IMR-90 (cell line): ENCODE results near the gene PDS5A. TPM values are rescaled to one million over a fixed set of nuclear protein-coding genes. Genes with fewer than 3 reads are reported as not detected.
"Not testable (repeated sequence)": the region's sequence is repeated elsewhere in the genome, so short reads cannot be mapped to it uniquely, and the experiment has no call there.

Experiments used
- ATAC-seq: fragments of 200-7000 bp; cut with Tn5 transposase; 2 replicates; pipeline ENCODE4 v1.9.1; 2020; ENCODE audit warnings: low read depth, mild to moderate bottlenecking, moderate library complexity
- BruUV-seq: library from RNA; stranded (reverse); fragments of 400-500 nt; replicated peaks from 2 replicates; lab custom pipeline; 2021; lab: Mats Ljungman, UMichigan
- CTCF ChIA-PET: fragments of 300-600 bp; formaldehyde crosslinking; extraction: SDS; loops from one replicate; lab custom pipeline; 2021; ENCODE audit warnings: antibody characterized with exemption; lab: Yijun Ruan, JAX
- POLR2A ChIA-PET: fragments of 300-600 bp; sonication (Branson Sonifier 250); formaldehyde crosslinking; loops from one replicate; lab custom pipeline; 2022; ENCODE audit warnings: antibody characterized with exemption; ENCODE audit not compliant: unreplicated experiment; lab: Charles Lee
- DNase-seq: peaks from one replicate; pipeline ENCODE4 v3.0.0; 2013
- H2AFZ ChIP-seq: replicated peaks from 2 replicates; pipeline ENCODE3; 2013; ENCODE audit warnings: low read length, mild to moderate bottlenecking; ENCODE audit not compliant: poor library complexity
- H2AK5ac ChIP-seq: 2 replicates; pipeline ENCODE4 v1.6.1; 2013; ENCODE audit warnings: low read depth, low read length, inconsistent platforms
- H2AK9ac ChIP-seq: replicated peaks from 2 replicates; pipeline ENCODE3; 2013; ENCODE audit warnings: mild to moderate bottlenecking, low read depth, low read length, moderate library complexity; ENCODE audit not compliant: poor library complexity
- H2BK120ac ChIP-seq: 2 replicates; pipeline ENCODE4 v1.6.1; 2013; ENCODE audit warnings: low read depth, low read length, inconsistent platforms
- H2BK15ac ChIP-seq: 3 replicates; pipeline ENCODE4 v1.6.1; 2013; ENCODE audit warnings: low read depth, low read length, inconsistent platforms
- H2BK20ac ChIP-seq: 2 replicates; pipeline ENCODE4 v1.6.1; 2013; ENCODE audit warnings: low read depth, mild to moderate bottlenecking, inconsistent platforms, low read length, moderate library complexity
- H2BK5ac ChIP-seq: 2 replicates; pipeline ENCODE4 v1.6.1; 2013; ENCODE audit warnings: mild to moderate bottlenecking, low read depth, low read length, inconsistent platforms; ENCODE audit not compliant: poor library complexity, severe bottlenecking
- H3K14ac ChIP-seq: replicated peaks from 2 replicates; pipeline ENCODE4 v1.6.1; 2013; ENCODE audit warnings: low read depth, low read length, inconsistent platforms
- H3K18ac ChIP-seq: 2 replicates; pipeline ENCODE4 v1.6.1; 2013; ENCODE audit warnings: low read depth, low read length, control low read depth
- H3K23ac ChIP-seq: 2 replicates; pipeline ENCODE4 v1.6.1; 2013; ENCODE audit warnings: low read depth, low read length, inconsistent platforms
- H3K27ac ChIP-seq: 2 replicates; pipeline ENCODE4 v1.5.1; 2013; ENCODE audit warnings: mild to moderate bottlenecking, control low read depth, low read length; ENCODE audit not compliant: insufficient read depth
- H3K27me3 ChIP-seq: 2 replicates; pipeline ENCODE4 v1.6.1; 2013; ENCODE audit warnings: low read length; ENCODE audit not compliant: control insufficient read depth, insufficient read depth
- H3K36me3 ChIP-seq: 2 replicates; pipeline ENCODE4 v1.6.1; 2013; ENCODE audit warnings: low read length, mixed read lengths; ENCODE audit not compliant: control insufficient read depth, insufficient read depth
- H3K4ac ChIP-seq: 2 replicates; pipeline ENCODE4 v1.6.1; 2013; ENCODE audit warnings: low read depth, low read length, inconsistent platforms
- H3K4me1 ChIP-seq: 2 replicates; pipeline ENCODE4 v1.6.1; 2013; ENCODE audit warnings: low read length, mixed read lengths; ENCODE audit not compliant: control insufficient read depth, insufficient read depth
- H3K4me2 ChIP-seq: 2 replicates; pipeline ENCODE4 v1.6.1; 2013; ENCODE audit warnings: low read depth, mild to moderate bottlenecking, control low read depth, low read length, moderate library complexity
- H3K4me3 ChIP-seq: 2 replicates; pipeline ENCODE4 v1.5.1; 2013; ENCODE audit warnings: low read depth, mild to moderate bottlenecking, control low read depth, low read length, moderate library complexity; ENCODE audit not compliant: insufficient read depth
- H3K56ac ChIP-seq: 2 replicates; pipeline ENCODE4 v1.6.1; 2013; ENCODE audit warnings: low read length, inconsistent platforms; ENCODE audit not compliant: insufficient read depth; ENCODE audit errors: extremely low read depth
- H3K79me1 ChIP-seq, 2 experiments: 2 replicates each; pipeline ENCODE4 v1.6.1; 2013; ENCODE audit warnings: low read length in 2 of 2, inconsistent platforms in 1 of 2, low read depth in 1 of 2
- H3K9ac ChIP-seq: 2 replicates; pipeline ENCODE4 v1.6.1; 2013; ENCODE audit warnings: low read depth, low read length, control low read depth
- H3K9me1 ChIP-seq: 2 replicates; pipeline ENCODE4 v1.6.1; 2013; ENCODE audit warnings: low read length, inconsistent platforms; ENCODE audit not compliant: insufficient read depth
- H3K9me3 ChIP-seq: 2 replicates; pipeline ENCODE4 v1.6.1; 2013; ENCODE audit warnings: low read length; ENCODE audit not compliant: control insufficient read depth, insufficient read depth
- H4K20me1 ChIP-seq: 2 replicates; pipeline ENCODE4 v1.6.1; 2013; ENCODE audit warnings: low read length, inconsistent platforms; ENCODE audit not compliant: insufficient read depth
- H4K5ac ChIP-seq: 2 replicates; pipeline ENCODE4 v1.6.1; 2013; ENCODE audit warnings: mild to moderate bottlenecking, low read depth, low read length, control low read depth
- H4K8ac ChIP-seq, 2 experiments: 2 replicates each; pipeline ENCODE4 v1.6.1; 2013; ENCODE audit warnings: low read depth in 2 of 2, low read length in 2 of 2, control low read depth in 1 of 2, inconsistent platforms in 1 of 2
- H4K91ac ChIP-seq: 2 replicates; pipeline ENCODE4 v1.6.1; 2013; ENCODE audit warnings: low read depth, low read length, inconsistent platforms; ENCODE audit not compliant: insufficient read depth
- WGBS, 2 experiments: methylation state at CpG; one replicate each; pipeline versions ENCODE4 v1.1.5 to v1.1.7; 2013; ENCODE audit warnings: missing lambda C conversion rate in 2 of 2; ENCODE audit not compliant: insufficient read length in 1 of 2; ENCODE audit errors: extremely low coverage in 2 of 2; 5-methylcytosine and 5-hydroxymethylcytosine counted together
- dilution Hi-C: fragments of 300-500 bp; cut with HindIII; formaldehyde crosslinking; loops from one replicate; pipeline ENCODE4 v1.14.3; 2018; ENCODE audit warnings: low sequenced_read_pairs; ENCODE audit not compliant: unreplicated experiment
- in situ Hi-C: fragments of 300-500 bp; cut with MboI; formaldehyde crosslinking; loops from 3 replicates; pipeline ENCODE4 v1.14.3; 2019; ENCODE audit warnings: low sequenced_read_pairs, inconsistent platforms, mixed read lengths
- intact Hi-C: fragments of 100-400 bp; cut with micrococcal nuclease; formaldehyde crosslinking; loops from 2 replicates; pipeline ENCODE4 v1.10.0; 2022
- polyA plus RNA-seq, 3 experiments: library from polyadenylated mRNA; depleted of rRNA; stranded (reverse); fragments of >200 nt; gene quantifications; 2 replicates each; pipeline ENCODE4 v1.2.3, GENCODE V29; 2012; ENCODE audit warnings: low replicate concordance in 1 of 3
- total RNA-seq: library from RNA; depleted of rRNA; stranded (reverse); fragments of >200 nt; gene quantifications from 2 replicates; pipeline ENCODE4 v1.2.3, GENCODE V29; 2012

PDS5A gene
- total and polyA plus RNA-seq, 2 of the 4 experiments (the other 2 are of a cell fraction): 16.3 to 33.5 TPM

GRCh38 chr4:39792976-39793375 lies 184.7 kb downstream of the PDS5A start:
- dilution Hi-C loops, H3K56ac ChIP-seq, H4K20me1 ChIP-seq, H3K9ac ChIP-seq, H2AK9ac ChIP-seq, in situ Hi-C loops, H3K9me3 ChIP-seq, H2BK5ac ChIP-seq, H2AK5ac ChIP-seq, H4K91ac ChIP-seq, POLR2A ChIA-PET, BruUV-seq, H3K9me1 ChIP-seq, H4K8ac ChIP-seq, H4K5ac ChIP-seq, CTCF ChIA-PET, H3K18ac ChIP-seq, H3K14ac ChIP-seq, H3K4ac ChIP-seq, H2BK120ac ChIP-seq, H2BK15ac ChIP-seq, H3K79me1 ChIP-seq, H3K23ac ChIP-seq, H3K27me3 ChIP-seq, H3K27ac ChIP-seq, H3K4me3 ChIP-seq, H3K4me1 ChIP-seq, H2BK20ac ChIP-seq, H3K4me2 ChIP-seq, DNase-seq, H2AFZ ChIP-seq, intact Hi-C loops, ATAC-seq, H3K36me3 ChIP-seq: not testable (repeated sequence)
- 96% methylated on average over 7 of the region's 13 CpGs; no CpG with 5 or more reads in 1 of the 2 experiments for WGBS, 2 experiments
